GM23338 (cell line): ENCODE data around the gene KIAA2012. TPM values are rescaled to one million over a fixed set of nuclear protein-coding genes. Genes with fewer than 3 reads are reported as not detected.

ENCODE experiments used
- ATAC-seq: fragments of 200-7000 bp; cut with Tn5 transposase; 3 replicates; pipeline ENCODE4 v1.9.1; 2020
- DNase-seq: peaks from one replicate; pipeline ENCODE4 v3.0.0-alpha.2; 2015; ENCODE audit warnings: low spot score
- H2AFZ ChIP-seq: fragments of 200-600 bp; sonication (generic); 2 replicates; pipeline ENCODE4 v1.8.0; 2016; ENCODE audit warnings: antibody characterized with exemption, mild to moderate bottlenecking, moderate library complexity
- H3F3A ChIP-seq: fragments of 200-600 bp; sonication (generic); replicated peaks from 2 replicates; pipeline ENCODE4 v1.8.0; 2017; ENCODE audit warnings: antibody characterized with exemption, mixed run types, low read depth
- H3K27ac ChIP-seq: fragments of 200-600 bp; sonication (generic); 2 replicates; pipeline ENCODE4 v1.6.1; 2016; ENCODE audit warnings: low read depth
- H3K27me3 ChIP-seq: fragments of 200-600 bp; sonication (generic); 2 replicates; pipeline ENCODE4 v1.8.0; 2016; ENCODE audit warnings: mild to moderate bottlenecking, mixed run types, moderate library complexity; ENCODE audit not compliant: insufficient read depth
- H3K36me3 ChIP-seq: fragments of 200-600 bp; sonication (generic); 2 replicates; pipeline ENCODE4 v1.8.0; 2016; ENCODE audit warnings: mild to moderate bottlenecking; ENCODE audit not compliant: insufficient read depth
- H3K4me1 ChIP-seq: fragments of 200-600 bp; sonication (generic); 2 replicates; pipeline ENCODE4 v1.8.0; 2016; ENCODE audit warnings: mild to moderate bottlenecking, moderate library complexity; ENCODE audit not compliant: insufficient read depth
- H3K4me2 ChIP-seq: fragments of 200-600 bp; sonication (generic); 2 replicates; pipeline ENCODE4 v1.7.1; 2017; ENCODE audit warnings: mixed run types
- H3K4me3 ChIP-seq: fragments of 200-600 bp; sonication (generic); 2 replicates; pipeline ENCODE4 v1.6.1; 2016; ENCODE audit warnings: mixed run types
- H3K79me2 ChIP-seq: fragments of 200-600 bp; sonication (generic); replicated peaks from 2 replicates; pipeline ENCODE4 v1.8.0; 2017; ENCODE audit warnings: mild to moderate bottlenecking; ENCODE audit not compliant: insufficient read depth
- H3K9me2 ChIP-seq: fragments of 200-600 bp; sonication (generic); 2 replicates; pipeline ENCODE4 v1.8.0; 2017; ENCODE audit not compliant: insufficient read depth
- H4K20me1 ChIP-seq: fragments of 200-600 bp; sonication (generic); replicated peaks from 2 replicates; pipeline ENCODE4 v1.8.0; 2017; ENCODE audit warnings: mild to moderate bottlenecking; ENCODE audit not compliant: insufficient read depth
- H3K27ac Mint-ChIP-seq: 2 replicates; pipeline ENCODE4 v1.8.0; 2020; ENCODE audit warnings: inconsistent platforms, mild to moderate bottlenecking, moderate library complexity, mixed read lengths
- H3K27me3 Mint-ChIP-seq: 3 replicates; pipeline ENCODE4 v1.8.0; 2022; ENCODE audit warnings: low read depth, mild to moderate bottlenecking, moderate library complexity, mixed read lengths, inconsistent platforms; ENCODE audit not compliant: insufficient read depth, poor library complexity
- H3K36me3 Mint-ChIP-seq: 3 replicates; pipeline ENCODE4 v1.8.0; 2021; ENCODE audit warnings: low read depth, mild to moderate bottlenecking, inconsistent platforms, moderate library complexity, mixed read lengths
- H3K4me1 Mint-ChIP-seq: 3 replicates; pipeline ENCODE4 v1.8.0; 2020; ENCODE audit warnings: mild to moderate bottlenecking, inconsistent platforms, mixed read lengths
- H3K4me3 Mint-ChIP-seq: 3 replicates; pipeline ENCODE4 v1.8.0; 2021; ENCODE audit warnings: moderate library complexity, mild to moderate bottlenecking, inconsistent platforms, mixed read lengths
- H3K9me3 Mint-ChIP-seq: 3 replicates; pipeline ENCODE4 v1.8.0; 2020; ENCODE audit warnings: moderate library complexity, mild to moderate bottlenecking, inconsistent platforms, mixed read lengths
- CREB1 ChIP-seq: fragments of 250-450 bp; sonication (Bioruptor Pico); IDR thresholded peaks from 2 replicates; pipeline ENCODE4 v1.5.0; 2020; ENCODE audit warnings: low read depth, mild to moderate bottlenecking, moderate library complexity
- ETS1 ChIP-seq: IDR thresholded peaks from 2 replicates; pipeline ENCODE4 v1.6.1; 2016; ENCODE audit warnings: antibody characterized with exemption
- NANOG ChIP-seq: IDR thresholded peaks from 2 replicates; pipeline ENCODE4 v1.6.1; 2016; ENCODE audit warnings: antibody characterized with exemption, borderline replicate concordance
- POLR2AphosphoS5 ChIP-seq: IDR thresholded peaks from 2 replicates; pipeline ENCODE4 v1.6.1; 2016; ENCODE audit warnings: antibody characterized with exemption, low read depth
- REST ChIP-seq: IDR thresholded peaks from one replicate; pipeline ENCODE4 v1.6.1; 2018; ENCODE audit warnings: antibody characterized with exemption; ENCODE audit not compliant: unreplicated experiment
- ZNF462 ChIP-seq: fragments of 250-450 bp; sonication (Bioruptor Pico); IDR thresholded peaks from 2 replicates; pipeline ENCODE4 v1.5.0; 2020; ENCODE audit warnings: mild to moderate bottlenecking, moderate library complexity
- polyA plus RNA-seq: library from polyadenylated mRNA; unstranded; fragments of >200 nt; fragmentation: Nextera tagmentation; extraction: Ambion mirVana; gene quantifications from 2 replicates; pipeline ENCODE4 v1.2.1, GENCODE V29; 2016
- total RNA-seq: library from RNA; depleted of rRNA; stranded (reverse); fragments of >200 nt; shearing (Covaris generic); gene quantifications from 2 replicates; pipeline ENCODE4 v1.2.3, GENCODE V29; 2014

The KIAA2012 gene
- total and polyA plus RNA-seq, 2 experiments from 2014 or later, result 0.03 to 0.08 TPM

- H3K27me3 Mint-ChIP-seq, result peaks cover 6% of the 10 kb centered on the region
- no peak overlapping the region for H3K4me3 Mint-ChIP-seq
- H2AFZ ChIP-seq, result peak overlapping the region; percentile 76; the same call in 1 of the 2 replicates
- H3K36me3 ChIP-seq, result 0 out of 2 replicates have a peak, but pooled peaks cover 6% of the 10 kb centered on the region
- 0 out of 2 replicates have a peak, but pooled peaks cover 3% of the 10 kb centered on the region for H3F3A ChIP-seq
- peaks cover 12% of the 10 kb centered on the region; the same call in 2 of the 3 replicates for H3K9me3 Mint-ChIP-seq
- TF ChIP-seq REST (no peak), NANOG (no peak)
- peaks cover 21% of the 10 kb centered on the region for H3K4me1 ChIP-seq
- H3K27ac Mint-ChIP-seq, result peak overlapping the region; percentile 85; the same call in 1 of the 2 replicates
- ATAC-seq (peak; percentile 73), DNase-seq (peak; percentile 27)
- no peaks in the 10 kb centered on the region for H4K20me1 ChIP-seq
- H3K79me2 ChIP-seq, result no peaks in the 10 kb centered on the region
- H3K27ac ChIP-seq, result no peak overlapping the region
- H3K27me3 ChIP-seq, result no peaks in the 10 kb centered on the region
- no peak overlapping the region for H3K4me3 ChIP-seq
- peak overlapping the region; percentile 64 for H3K4me2 ChIP-seq
- no peaks in the 10 kb centered on the region for H3K9me2 ChIP-seq
- peaks cover 4% of the 10 kb centered on the region; the same call in 1 of the 3 replicates for H3K36me3 Mint-ChIP-seq
- peaks cover 16% of the 10 kb centered on the region for H3K4me1 Mint-ChIP-seq
Observed at GRCh38 chr2:202084265-202084664, 11.2 kb downstream of the KIAA2012 start.

DNA sequence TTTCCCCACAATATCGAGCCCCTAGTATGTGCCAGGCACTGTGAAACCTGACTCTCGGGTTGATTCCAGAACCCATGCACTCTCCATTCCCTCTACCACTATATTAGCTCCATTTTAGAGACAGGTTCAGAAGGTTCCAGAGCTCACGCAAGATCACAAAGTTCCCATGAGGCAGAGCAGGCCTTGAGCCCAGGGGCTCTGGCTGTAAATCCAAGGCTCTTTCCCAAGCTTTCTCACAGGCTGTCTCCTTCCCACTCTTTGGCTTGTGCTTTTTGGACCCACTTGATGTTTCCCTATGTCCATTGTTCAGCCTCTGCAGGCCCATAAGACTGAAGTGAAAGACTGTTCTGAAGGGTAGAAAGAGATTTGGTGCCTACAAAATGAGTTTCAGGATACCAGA is 15.7 kb downstream of the KIAA2012 start:
- no peak overlapping the region for H3K4me2 ChIP-seq
- H3K4me3 ChIP-seq, result no peak overlapping the region
- no peaks in the 10 kb centered on the region; the same call in 2 of the 3 replicates for H3K9me3 Mint-ChIP-seq
- H3K36me3 ChIP-seq, result no peaks in the 10 kb centered on the region
- no peak for DNase-seq
- peaks cover 21% of the 10 kb centered on the region for H3K9me2 ChIP-seq
- H2AFZ ChIP-seq, result no peak overlapping the region
- H3K27me3 ChIP-seq, result no peaks in the 10 kb centered on the region
- H3K27ac Mint-ChIP-seq, result no peak overlapping the region
- no peak overlapping the region for H3K4me3 Mint-ChIP-seq
- ATAC-seq, result no peak
- H3K36me3 Mint-ChIP-seq, result no peaks in the 10 kb centered on the region
- H3K4me1 Mint-ChIP-seq, result peaks cover 13% of the 10 kb centered on the region
- no peak overlapping the region for H3K27ac ChIP-seq
- peaks cover 7% of the 10 kb centered on the region for H3K27me3 Mint-ChIP-seq
- H3K4me1 ChIP-seq, result peaks cover 12% of the 10 kb centered on the region
- H3K79me2 ChIP-seq, result no peaks in the 10 kb centered on the region
- 0 out of 2 replicates have a peak, but pooled peaks cover 3% of the 10 kb centered on the region for H3F3A ChIP-seq
- H4K20me1 ChIP-seq, result no peaks in the 10 kb centered on the region
- TF ChIP-seq ZNF462 (CRISPR knock-in tag) (no peak), POLR2AphosphoS5 (no peak), REST (no peak), CREB1 (CRISPR knock-in tag) (no peak), ETS1 (no peak), NANOG (no peak)
